ENCODE measurements around the gene MSX1.

- TF ChIP-seq POLR2A (IDR thresholded peaks at IDR 0.05) (no peak), CTCF (IDR thresholded peaks at IDR 0.05) (no peak)
Measured at GRCh38 chr4:4869731-4870571, 10.5 kb downstream of the MSX1 start.

Measured in lower leg skin (tissue), 3 donors.